IPS-18c (cell line): ENCODE measurements around the gene ZNF451.
"Not testable (repeated sequence)": the region's sequence is repeated elsewhere in the genome, so short reads cannot be mapped to it uniquely, and the experiment has no call there.

Source experiments
- H3K4me3 ChIP-seq: 2 replicates; pipeline ENCODE4 v1.7.0; 2013; ENCODE audit warnings: low read depth, mild to moderate bottlenecking, low read length, moderate library complexity; ENCODE audit not compliant: insufficient read depth
- H3K9me3 ChIP-seq: one replicate; pipeline ENCODE4 v1.6.1; 2013; ENCODE audit warnings: mild to moderate bottlenecking, low read length, moderate library complexity; ENCODE audit not compliant: control insufficient read depth, insufficient read depth

ZNF451 gene, protein sequence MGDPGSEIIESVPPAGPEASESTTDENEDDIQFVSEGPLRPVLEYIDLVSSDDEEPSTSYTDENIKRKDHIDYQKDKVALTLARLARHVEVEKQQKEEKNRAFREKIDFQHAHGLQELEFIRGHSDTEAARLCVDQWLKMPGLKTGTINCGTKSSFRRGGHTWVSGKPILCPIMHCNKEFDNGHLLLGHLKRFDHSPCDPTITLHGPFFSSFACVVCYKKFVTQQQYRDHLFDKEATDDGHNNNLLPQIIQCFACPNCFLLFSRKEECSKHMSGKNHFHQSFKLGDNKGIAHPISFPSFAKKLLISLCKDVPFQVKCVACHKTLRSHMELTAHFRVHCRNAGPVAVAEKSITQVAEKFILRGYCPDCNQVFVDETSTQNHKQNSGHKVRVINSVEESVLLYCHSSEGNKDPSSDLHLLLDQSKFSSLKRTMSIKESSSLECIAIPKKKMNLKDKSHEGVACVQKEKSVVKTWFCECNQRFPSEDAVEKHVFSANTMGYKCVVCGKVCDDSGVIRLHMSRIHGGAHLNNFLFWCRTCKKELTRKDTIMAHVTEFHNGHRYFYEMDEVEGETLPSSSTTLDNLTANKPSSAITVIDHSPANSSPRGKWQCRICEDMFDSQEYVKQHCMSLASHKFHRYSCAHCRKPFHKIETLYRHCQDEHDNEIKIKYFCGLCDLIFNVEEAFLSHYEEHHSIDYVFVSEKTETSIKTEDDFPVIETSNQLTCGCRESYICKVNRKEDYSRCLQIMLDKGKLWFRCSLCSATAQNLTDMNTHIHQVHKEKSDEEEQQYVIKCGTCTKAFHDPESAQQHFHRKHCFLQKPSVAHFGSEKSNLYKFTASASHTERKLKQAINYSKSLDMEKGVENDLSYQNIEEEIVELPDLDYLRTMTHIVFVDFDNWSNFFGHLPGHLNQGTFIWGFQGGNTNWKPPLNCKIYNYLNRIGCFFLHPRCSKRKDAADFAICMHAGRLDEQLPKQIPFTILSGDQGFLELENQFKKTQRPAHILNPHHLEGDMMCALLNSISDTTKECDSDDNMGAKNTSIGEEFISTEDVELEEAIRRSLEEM

DNA sequence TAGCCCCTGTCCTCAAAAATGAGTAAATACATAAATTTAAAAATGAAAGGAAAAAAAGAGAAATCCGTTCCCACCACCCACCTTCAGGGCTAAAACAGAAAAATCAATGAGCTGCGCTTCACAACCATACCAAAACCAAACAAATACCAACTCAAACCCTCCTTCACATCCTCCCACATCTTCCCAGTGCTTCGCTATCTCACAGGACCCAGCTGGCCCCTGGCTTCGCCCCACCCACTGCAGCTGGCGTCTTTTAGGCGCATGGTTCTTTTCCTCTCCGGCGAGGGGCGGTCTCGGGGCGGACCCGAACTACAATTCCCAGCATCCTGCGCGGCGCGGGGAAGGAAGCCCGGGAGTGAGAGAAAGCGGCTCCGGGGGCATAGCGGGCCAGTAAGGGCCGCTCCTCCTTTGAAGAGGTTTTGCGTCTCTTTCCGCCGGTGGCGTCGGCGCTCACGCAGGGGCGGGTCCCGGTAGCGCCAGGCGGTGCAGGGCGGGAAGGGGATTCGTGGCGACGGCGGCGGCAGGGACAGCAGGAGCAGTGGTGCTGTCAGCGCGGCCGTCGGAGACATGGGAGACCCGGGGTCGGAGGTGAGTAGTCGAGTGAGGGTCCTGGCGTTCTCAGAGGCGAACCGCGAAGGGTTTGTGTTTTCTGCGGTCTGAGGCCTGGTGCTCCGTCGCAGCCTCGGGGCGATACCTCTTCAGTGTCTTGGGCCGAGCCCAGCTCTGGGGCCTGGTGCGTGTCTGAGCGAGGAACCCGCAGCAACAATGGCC is at the start of gene ZNF451:
ZNF451 (plus strand) TSS at position 502 of the 771 bp plus-strand sequence; CDS start at position 568, 66 bp downstream.
- H3K9me3 ChIP-seq = peaks cover 3% of the 10 kb centered on the region
- peak within 1 kb of the TSS; percentile 68 for H3K4me3 ChIP-seq

GRCh38 chr6:57044061-57044460 is 45.9 kb upstream of the ZNF451 start:
- not testable (repeated sequence) for H3K9me3 ChIP-seq, H3K4me3 ChIP-seq

DNA sequence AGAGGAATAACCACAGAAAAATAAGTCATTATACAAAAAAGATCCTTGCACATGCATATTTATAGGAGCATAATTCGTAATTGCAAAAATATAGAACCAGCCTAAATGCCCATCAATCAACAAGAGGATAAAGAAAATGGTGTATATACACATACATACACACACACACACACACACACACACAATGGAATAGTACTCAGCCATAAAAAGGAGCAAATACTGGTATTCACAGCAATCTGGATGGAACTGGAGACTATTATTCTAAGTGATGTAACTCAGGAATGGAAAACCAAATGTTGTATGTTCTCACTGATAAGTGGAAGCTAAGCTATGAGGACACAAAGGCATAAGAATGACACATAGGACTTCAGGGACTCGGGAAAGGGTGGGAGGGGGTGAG is 45.4 kb upstream of the ZNF451 start:
- no peak overlapping the region for H3K4me3 ChIP-seq
- no peaks in the 10 kb centered on the region for H3K9me3 ChIP-seq

GRCh38 chr6:57046332-57047256 is 43.4 kb upstream of the ZNF451 start, which contains the start of gene KIAA1586:
TSS of gene KIAA1586 (plus strand) at chr6:57046693. CDS start at chr6:57046756, 63 bp downstream.
- peak within 1 kb of the TSS; percentile 64 for H3K4me3 ChIP-seq
- H3K9me3 ChIP-seq = not testable (repeated sequence)

DNA sequence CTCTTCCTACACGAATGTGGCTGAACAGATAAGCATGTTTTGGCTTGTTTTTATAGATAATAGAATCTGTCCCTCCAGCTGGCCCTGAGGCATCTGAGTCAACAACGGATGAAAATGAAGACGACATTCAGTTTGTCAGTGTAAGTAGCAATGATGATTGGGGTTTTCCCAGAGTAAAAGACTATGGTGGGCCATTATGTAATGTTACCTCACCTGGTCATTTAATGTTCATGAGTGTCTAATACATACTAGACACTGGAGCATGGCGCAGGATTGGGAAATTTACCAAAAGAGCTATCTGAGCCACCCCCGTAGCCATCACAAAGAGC is 42.8 kb upstream of the ZNF451 start:
- H3K9me3 ChIP-seq, H3K4me3 ChIP-seq: not testable (repeated sequence)

GRCh38 chr6:57047859-57048258 is 42.1 kb upstream of the ZNF451 start:
- H3K9me3 ChIP-seq = not testable (repeated sequence)
- peak overlapping the region; percentile 11; the same call in 1 of the 2 replicates for H3K4me3 ChIP-seq

DNA sequence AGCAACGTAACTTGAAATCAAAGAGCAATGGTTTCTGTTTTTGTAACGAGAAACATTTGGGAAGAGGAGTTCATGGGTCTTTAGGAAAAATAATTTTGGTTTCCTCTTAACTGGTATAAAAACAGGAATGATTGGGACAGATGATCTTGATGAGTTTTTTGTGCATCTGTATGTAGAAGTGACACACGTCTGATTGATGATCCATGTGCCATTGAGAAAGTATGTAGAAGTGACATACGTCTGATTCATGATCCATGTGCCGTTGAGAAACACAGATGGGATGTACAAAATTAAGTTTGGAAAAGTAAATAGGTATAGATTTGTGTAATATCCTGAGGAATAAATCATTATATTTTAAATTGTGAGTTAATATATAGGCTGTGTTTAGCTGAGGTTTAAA is 41.4 kb upstream of the ZNF451 start:
- H3K9me3 ChIP-seq = no peaks in the 10 kb centered on the region
- H3K4me3 ChIP-seq = no peak overlapping the region

- no peaks in the 10 kb centered on the region for H3K9me3 ChIP-seq
- H3K4me3 ChIP-seq = no peak overlapping the region
Observed at GRCh38 chr6:57063847-57064246, 26.1 kb upstream of the ZNF451 start.

DNA sequence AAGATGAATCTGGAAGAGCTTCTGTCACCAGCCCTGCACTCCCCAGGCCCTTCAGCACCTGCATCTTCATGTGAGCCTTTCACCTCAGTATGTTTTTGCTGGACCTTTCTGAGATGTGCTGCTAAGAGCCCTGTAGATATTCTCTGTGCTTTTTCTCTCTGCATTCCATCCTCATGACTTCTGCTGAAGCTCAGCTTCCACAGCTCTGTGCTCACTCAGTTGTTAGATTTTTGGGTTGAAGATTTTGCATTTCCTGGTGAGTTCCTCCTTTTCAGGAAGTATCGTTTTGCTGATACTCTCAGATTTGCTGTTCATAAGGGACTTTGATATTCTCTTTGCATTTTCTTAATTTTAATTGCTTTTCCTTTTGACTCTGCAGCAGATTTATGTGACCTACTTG is 25.2 kb upstream of the ZNF451 start:
- Histone ChIP-seq H3K4me3 (no peak overlapping the region), H3K9me3 (no peaks in the 10 kb centered on the region)

DNA sequence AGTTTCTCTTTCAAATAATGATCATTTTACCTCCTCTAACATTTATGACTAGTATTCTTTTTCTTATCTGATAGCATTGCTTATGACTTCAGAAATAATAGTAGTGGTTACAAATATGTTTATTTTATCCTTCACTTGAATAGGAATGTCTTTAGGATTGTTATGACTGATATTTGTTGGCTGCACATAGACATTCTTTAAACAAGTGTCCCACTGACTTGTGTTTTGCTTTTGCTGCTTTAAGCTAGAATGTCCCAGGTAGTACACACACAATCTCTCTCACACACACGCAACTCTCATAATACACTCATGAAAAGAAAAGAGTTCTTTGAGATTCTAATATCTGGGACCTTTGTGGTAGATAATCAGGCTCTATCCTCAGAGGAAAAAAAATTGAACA is 21.9 kb upstream of the ZNF451 start:
- no peak overlapping the region for H3K4me3 ChIP-seq

GRCh38 chr6:57069228-57069627 is 20.8 kb upstream of the ZNF451 start:
- H3K4me3 ChIP-seq = no peak overlapping the region
- H3K9me3 ChIP-seq = no peaks in the 10 kb centered on the region

More for the DNA sequence above, 21.9 kb upstream of the ZNF451 start:
- H3K9me3 ChIP-seq = no peaks in the 10 kb centered on the region

GRCh38 chr6:57069920-57070331 is 20.1 kb upstream of the ZNF451 start:
- H3K9me3 ChIP-seq = no peaks in the 10 kb centered on the region
- no peak overlapping the region for H3K4me3 ChIP-seq

GRCh38 chr6:57072108-57072507 is 17.9 kb upstream of the ZNF451 start:
- Histone ChIP-seq H3K4me3 (no peak overlapping the region), H3K9me3 (no peaks in the 10 kb centered on the region)

GRCh38 chr6:57074383-57074782 is 15.6 kb upstream of the ZNF451 start:
- no peak overlapping the region for H3K4me3 ChIP-seq
- H3K9me3 ChIP-seq = no peaks in the 10 kb centered on the region

GRCh38 chr6:57075092-57075491 is 14.9 kb upstream of the ZNF451 start:
- H3K9me3 ChIP-seq = no peaks in the 10 kb centered on the region
- H3K4me3 ChIP-seq = no peak overlapping the region

DNA sequence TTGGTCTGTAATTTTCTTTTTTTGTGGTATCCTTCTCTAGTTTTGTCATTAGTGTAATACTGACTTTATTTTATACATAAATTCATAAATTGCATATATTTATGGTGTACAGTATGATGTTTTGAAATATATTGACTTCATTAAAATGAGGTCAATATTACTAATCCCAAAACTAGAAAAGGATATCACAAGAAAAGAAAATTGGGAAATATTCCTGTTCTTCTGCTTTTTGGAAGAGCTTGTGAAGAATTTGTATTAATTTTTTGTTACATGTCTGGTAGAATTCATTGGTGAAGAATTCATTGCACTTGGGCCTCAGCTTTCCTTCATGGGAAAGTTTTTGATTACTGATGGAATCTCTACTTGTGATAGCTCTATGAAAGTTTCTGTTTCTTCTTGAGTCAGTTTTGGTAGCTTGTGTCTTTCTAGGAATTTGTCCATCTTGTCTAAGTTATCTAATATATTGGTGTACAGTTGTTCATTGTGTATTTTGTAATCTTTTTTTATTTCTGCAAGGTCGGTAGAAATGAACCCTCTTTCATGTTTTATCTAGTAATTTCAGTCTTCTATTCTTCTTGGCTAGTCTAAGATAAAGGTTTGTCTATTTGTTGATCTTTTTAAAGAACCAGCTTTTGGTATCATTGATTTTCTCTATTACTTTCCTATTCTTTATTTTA is 11.3 kb upstream of the ZNF451 start:
- H3K4me3 ChIP-seq = no peak overlapping the region
- no peaks in the 10 kb centered on the region for H3K9me3 ChIP-seq
